Activated CD8-positive, alpha-beta memory T cell treated with anti-CD3 and anti-CD28 coated beads, Interleukin-2, amount 50 U/mL, for 1 hour (primary cell): ENCODE data around the gene ZFAND6.
"Not testable (repeated sequence)": the region's sequence is repeated elsewhere in the genome, so short reads cannot be mapped to it uniquely, and the experiment has no call there.

Source experiments
- DNase-seq: peaks from one replicate; pipeline ENCODE4 v3.0.0-alpha.2; 2020; ENCODE audit errors: extremely low read depth

The ZFAND6 gene

GRCh38 chr15:80098341-80098740 lies 38.9 kb downstream of the ZFAND6 start:
- no peak for DNase-seq

GRCh38 chr15:80099241-80099640 lies 39.8 kb downstream of the ZFAND6 start:
- no peak for DNase-seq

- not testable (repeated sequence) for DNase-seq
These were observed 40.2 kb downstream of the ZFAND6 start for GRCh38 chr15:80099662-80100061.

GRCh38 chr15:80100247-80100646 lies 40.8 kb downstream of the ZFAND6 start:
- no peak for DNase-seq

GRCh38 chr15:80105193-80105592 lies 45.7 kb downstream of the ZFAND6 start:
- no peak for DNase-seq

- no peak for DNase-seq
These were observed 46.1 kb downstream of the ZFAND6 start for GRCh38 chr15:80105595-80105994.

- DNase-seq: no peak
These were observed 46.6 kb downstream of the ZFAND6 start for GRCh38 chr15:80106051-80106450.

GRCh38 chr15:80107204-80107603 lies 47.7 kb downstream of the ZFAND6 start:
- no peak for DNase-seq

- DNase-seq: no peak
These were observed 48.3 kb downstream of the ZFAND6 start for GRCh38 chr15:80107774-80108173.

GRCh38 chr15:80109388-80109787 lies 49.9 kb downstream of the ZFAND6 start:
- DNase-seq: no peak

- DNase-seq: no peak
These were observed 51.4 kb downstream of the ZFAND6 start for GRCh38 chr15:80110920-80111319.

GRCh38 chr15:80114114-80114513 lies 54.6 kb downstream of the ZFAND6 start:
- DNase-seq: no peak

- DNase-seq: no peak
These were observed 55.5 kb downstream of the ZFAND6 start for GRCh38 chr15:80115021-80115420.

GRCh38 chr15:80118956-80119355 lies 59.5 kb downstream of the ZFAND6 start:
- no peak for DNase-seq

GRCh38 chr15:80120636-80121035 lies 61.2 kb downstream of the ZFAND6 start:
- no peak for DNase-seq

GRCh38 chr15:80121546-80121945 lies 62.1 kb downstream of the ZFAND6 start:
- DNase-seq: no peak

- DNase-seq: no peak
These were observed 63.6 kb downstream of the ZFAND6 start for GRCh38 chr15:80123034-80123433.

- not testable (repeated sequence) for DNase-seq
These were observed 67.8 kb downstream of the ZFAND6 start for GRCh38 chr15:80127253-80127652.

GRCh38 chr15:80127911-80128310 lies 68.4 kb downstream of the ZFAND6 start:
- no peak for DNase-seq

GRCh38 chr15:80132382-80132781 lies 72.9 kb downstream of the ZFAND6 start:
- DNase-seq: no peak

GRCh38 chr15:80136854-80137253 lies 77.4 kb downstream of the ZFAND6 start:
- DNase-seq: no peak

- no peak for DNase-seq
These were observed 79.5 kb downstream of the ZFAND6 start for GRCh38 chr15:80138961-80139360.

GRCh38 chr15:80140909-80141308 lies 81.4 kb downstream of the ZFAND6 start:
- no peak for DNase-seq

- DNase-seq: no peak
These were observed 82.6 kb downstream of the ZFAND6 start for GRCh38 chr15:80141916-80142598.
